Testis (tissue), 3 donors: Measurements from ENCODE around the gene LTBP4. TPM values are rescaled to one million over a fixed set of nuclear protein-coding genes. Genes with fewer than 3 reads are reported as not detected.

Experiments used
- DNase-seq: peaks from one replicate; pipeline ENCODE4 v3.0.0-alpha.2; 2019
- H3K27ac ChIP-seq, 2 donors: fragments of 200-600 bp; sonication (generic); one replicate each; pipeline ENCODE4 v1.5.1; 2019
- H3K27me3 ChIP-seq: fragments of 200-600 bp; sonication (generic); one replicate; pipeline ENCODE4 v1.5.1; 2019
- H3K36me3 ChIP-seq: fragments of 200-600 bp; sonication (generic); one replicate; pipeline ENCODE4 v1.5.1; 2017; ENCODE audit warnings: low read depth; ENCODE audit errors: missing control alignments
- H3K4me1 ChIP-seq: fragments of 200-600 bp; sonication (generic); one replicate; pipeline ENCODE4 v1.5.1; 2019
- H3K4me3 ChIP-seq, 2 donors: fragments of 200-600 bp; sonication (generic); one replicate each; pipeline ENCODE4 v1.5.1; 2017 to 2019
- H3K9me3 ChIP-seq: fragments of 200-600 bp; sonication (generic); one replicate; pipeline ENCODE4 v1.5.1; 2017
- POLR2A ChIP-seq: fragments of 450-650 bp; IDR thresholded peaks from one replicate; pipeline ENCODE4 v1.6.1; 2017; ENCODE audit warnings: antibody characterized with exemption, mild to moderate bottlenecking, moderate library complexity
- WGBS, 2 donors: methylation state at CpG; one replicate each; pipeline ENCODE4 v1.1.5; 2018; 5-methylcytosine and 5-hydroxymethylcytosine counted together
- intact Hi-C: fragments of 100-400 bp; cut with DNase I; formaldehyde crosslinking; loops from one replicate; pipeline ENCODE4 v1.15.1; 2023; ENCODE audit warnings: low total_unique reads
- polyA plus RNA-seq: library from polyadenylated mRNA; stranded (reverse); fragments of 350-450 nt; fragmentation: Illumina TruSeq; extraction: RNeasy Lipid Tissue Mini Kit (QIAGEN cat#74804); gene quantifications from one replicate; pipeline ENCODE4 v1.2.3, GENCODE V29; 2014; ENCODE audit warnings: low read depth, low replicate concordance; ENCODE audit not compliant: insufficient read depth
- total RNA-seq, 2 donors: library from RNA; depleted of rRNA; stranded (reverse); fragments of >200 nt; gene quantifications; one replicate each; pipeline ENCODE4 v1.2.3, GENCODE V29; 2016
- TF ChIP-seq, protein P1 (sequence below), 3 experiments: fragments of 450-650 bp in 2 of 3; fragments of 200-600 bp in 1 of 3; sonication (generic) in 1 of 3; IDR thresholded peaks; one replicate each; pipeline ENCODE4 v1.5.1; 2016 to 2019; ENCODE audit warnings: antibody characterized with exemption in 3 of 3, mild to moderate bottlenecking in 2 of 3, moderate library complexity in 1 of 3

The LTBP4 gene
- total and polyA plus RNA-seq, 3 donors from 2014 or later = 270 to 417 (median 309) TPM

DNA sequence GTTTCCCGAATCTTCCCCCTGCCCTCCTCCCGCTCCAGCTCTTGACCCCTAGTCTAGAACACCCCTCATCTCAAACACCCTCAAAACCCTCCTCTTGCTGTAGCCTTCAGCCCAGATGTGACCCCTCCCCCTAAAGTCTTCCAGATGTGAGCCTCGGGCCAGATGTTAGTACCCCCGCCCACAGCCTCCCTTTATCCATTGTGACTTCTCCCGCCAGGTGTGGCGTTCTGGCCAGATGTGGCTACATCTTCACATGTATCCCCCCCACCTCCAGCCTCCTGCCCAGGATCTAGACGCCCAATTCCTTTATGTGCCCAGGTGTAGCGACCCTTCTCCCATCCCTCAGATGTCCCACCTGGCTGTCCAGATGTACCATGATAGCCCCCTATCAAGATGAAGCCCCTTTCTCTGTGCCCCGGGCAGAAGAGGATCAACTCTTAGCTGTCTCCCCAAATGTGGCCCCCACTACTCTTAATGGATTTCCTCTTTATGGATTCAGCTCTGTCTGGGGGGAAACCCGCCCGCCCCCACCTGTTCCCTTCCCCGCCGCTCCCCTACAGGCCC, 517 bp upstream of the LTBP4 start:
- H3K36me3 ChIP-seq = no peaks in the 10 kb centered on the region
- no peaks in the 10 kb centered on the region for H3K9me3 ChIP-seq
- H3K27ac ChIP-seq = peak overlapping the region; percentile 59 to 80
- no peak for DNase-seq
- peak overlapping the region in 1 of 2 donors; percentile 63 for H3K4me3 ChIP-seq
- H3K27me3 ChIP-seq = no peaks in the 10 kb centered on the region
- intact Hi-C loops = loop anchor here (2.0 to 5.0 kb wide), 2 partner anchors 37 to 70 kb away; no protein-coding TSS in a partner anchor
- TF ChIP-seq, protein P1, sequence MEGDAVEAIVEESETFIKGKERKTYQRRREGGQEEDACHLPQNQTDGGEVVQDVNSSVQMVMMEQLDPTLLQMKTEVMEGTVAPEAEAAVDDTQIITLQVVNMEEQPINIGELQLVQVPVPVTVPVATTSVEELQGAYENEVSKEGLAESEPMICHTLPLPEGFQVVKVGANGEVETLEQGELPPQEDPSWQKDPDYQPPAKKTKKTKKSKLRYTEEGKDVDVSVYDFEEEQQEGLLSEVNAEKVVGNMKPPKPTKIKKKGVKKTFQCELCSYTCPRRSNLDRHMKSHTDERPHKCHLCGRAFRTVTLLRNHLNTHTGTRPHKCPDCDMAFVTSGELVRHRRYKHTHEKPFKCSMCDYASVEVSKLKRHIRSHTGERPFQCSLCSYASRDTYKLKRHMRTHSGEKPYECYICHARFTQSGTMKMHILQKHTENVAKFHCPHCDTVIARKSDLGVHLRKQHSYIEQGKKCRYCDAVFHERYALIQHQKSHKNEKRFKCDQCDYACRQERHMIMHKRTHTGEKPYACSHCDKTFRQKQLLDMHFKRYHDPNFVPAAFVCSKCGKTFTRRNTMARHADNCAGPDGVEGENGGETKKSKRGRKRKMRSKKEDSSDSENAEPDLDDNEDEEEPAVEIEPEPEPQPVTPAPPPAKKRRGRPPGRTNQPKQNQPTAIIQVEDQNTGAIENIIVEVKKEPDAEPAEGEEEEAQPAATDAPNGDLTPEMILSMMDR (IDR thresholded peaks at IDR 0.05) = no peak
- no peak for TF ChIP-seq POLR2A
- peaks cover 47% of the 10 kb centered on the region for H3K4me1 ChIP-seq
- 8 to 9% methylated on average over 8 to 13 of the region's 13 CpGs for WGBS, 2 donors

- no peak for DNase-seq
- Histone ChIP-seq H3K4me3 (peak overlapping the region in 1 of 2 donors; percentile 66), H3K27ac (peak overlapping the region; percentile 75 to 78), H3K9me3 (no peaks in the 10 kb centered on the region), H3K27me3 (no peaks in the 10 kb centered on the region), H3K36me3 (no peaks in the 10 kb centered on the region), H3K4me1 (peaks cover 58% of the 10 kb centered on the region)
- no peak for TF ChIP-seq POLR2A
- TF ChIP-seq, protein P1 (IDR thresholded peaks at IDR 0.05) = no peak
- intact Hi-C loops = loop anchor here (5.0 kb wide), 1 partner anchor 34 kb away; no protein-coding TSS in a partner anchor
- 24 to 31% methylated on average over 2 of the region's 2 CpGs for WGBS, 2 donors
These were observed 1.9 kb downstream of the LTBP4 start for GRCh38 chr19:40603071-40603388.

DNA sequence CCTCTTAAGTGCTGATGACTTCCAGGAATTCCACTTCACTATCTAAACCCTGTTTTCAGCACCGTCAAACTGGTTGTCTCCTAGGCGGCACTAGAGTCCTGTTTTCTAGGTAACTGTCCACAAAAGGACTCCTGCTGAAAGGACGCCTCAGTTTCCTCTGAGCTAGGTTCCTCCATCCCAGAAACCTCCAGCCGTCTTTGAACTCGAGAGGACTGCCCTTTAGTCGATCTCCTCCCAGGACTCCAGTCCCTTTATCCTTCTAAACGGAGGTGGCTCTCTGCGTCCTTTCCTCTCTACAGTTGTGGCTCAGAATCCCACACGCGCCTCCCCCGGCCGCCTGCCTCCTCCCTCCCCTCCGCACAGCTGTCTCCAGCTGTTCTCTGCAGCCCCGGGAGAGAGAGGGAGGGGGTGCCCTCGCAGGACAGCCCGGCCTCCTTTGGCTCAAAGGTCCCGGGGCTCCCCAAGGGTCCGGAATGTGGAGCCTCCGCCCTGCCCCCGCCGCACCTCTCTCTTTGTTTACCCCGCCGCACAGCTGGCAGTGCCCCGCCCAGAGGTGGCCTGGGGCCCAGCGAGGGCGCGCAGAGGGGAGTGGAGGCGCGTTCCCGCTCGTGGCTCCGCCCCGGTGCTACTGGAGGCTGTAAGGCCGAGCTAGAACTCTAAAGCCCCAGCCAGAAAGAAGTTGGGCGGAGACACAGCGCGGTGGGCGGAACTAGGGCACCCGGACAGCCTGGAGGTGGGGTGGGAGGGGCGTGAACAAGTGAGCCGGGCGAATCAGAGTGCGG, 2.4 kb downstream of the LTBP4 start:
- no peak for TF ChIP-seq POLR2A
- TF ChIP-seq, protein P1 (IDR thresholded peaks at IDR 0.05) = no peak

DNA sequence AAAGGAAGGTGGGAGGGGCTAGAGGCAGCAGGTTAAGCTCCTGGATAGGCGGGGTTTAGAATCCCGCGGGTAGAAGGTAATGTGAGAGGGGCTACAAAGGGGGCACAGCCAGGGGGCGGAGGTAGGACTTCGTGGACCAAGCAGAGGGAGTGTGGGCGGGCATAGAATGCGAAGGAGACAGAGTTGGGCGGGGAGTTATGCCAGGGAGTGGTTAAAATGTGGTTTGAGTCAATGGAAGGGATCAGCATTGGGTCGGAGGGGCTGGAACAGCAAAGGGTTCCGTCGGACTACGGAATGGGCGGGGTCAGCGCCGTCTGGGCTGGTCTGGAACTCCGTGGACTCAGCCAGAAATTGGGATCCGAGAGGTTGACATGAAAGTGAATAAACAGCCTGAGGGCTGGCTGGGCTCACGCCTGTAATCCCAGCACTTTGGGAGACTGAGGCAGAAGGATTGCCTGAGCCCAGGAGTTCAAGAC, 3.0 kb downstream of the LTBP4 start:
- intact Hi-C loops = loop anchor here (5.0 kb wide), 1 partner anchor 33 kb away; no protein-coding TSS in a partner anchor
- Histone ChIP-seq H3K27ac (peak overlapping the region in 1 of 2 donors; percentile 82), H3K4me1 (peaks cover 54% of the 10 kb centered on the region), H3K9me3 (no peaks in the 10 kb centered on the region), H3K36me3 (no peaks in the 10 kb centered on the region), H3K4me3 (peak overlapping the region; percentile 2 to 31), H3K27me3 (no peaks in the 10 kb centered on the region)
- TF ChIP-seq, protein P1 (IDR thresholded peaks at IDR 0.05) = no peak
- TF ChIP-seq POLR2A = no peak
- WGBS, 2 donors = 8 to 11% methylated on average over 17 to 18 of the region's 18 CpGs
- DNase-seq = no peak

More for the DNA sequence above, 2.4 kb downstream of the LTBP4 start:
- Histone ChIP-seq H3K27ac (peak overlapping the region; percentile 78 to 82), H3K9me3 (no peaks in the 10 kb centered on the region), H3K27me3 (no peaks in the 10 kb centered on the region), H3K4me3 (peak overlapping the region; percentile 31 to 66), H3K4me1 (peaks cover 54% of the 10 kb centered on the region), H3K36me3 (no peaks in the 10 kb centered on the region)
- intact Hi-C loops = loop anchor here (5.0 kb wide), 1 partner anchor 34 kb away; no protein-coding TSS in a partner anchor
- WGBS, 2 donors = 1% methylated on average over 35 to 43 of the region's 43 CpGs
- DNase-seq = peak; percentile 97
